ENCODE measurements around the gene AQP3. TPM values are rescaled to one million over a fixed set of nuclear protein-coding genes. Genes with fewer than 3 reads are reported as not detected.
A peak's percentile ranks its signal among the peaks of the same experiment; 100 is the strongest.

AQP3 gene
- total and polyA plus RNA-seq, 12 donors, result 1.9 to 37.2 (median 10.1) TPM

DNA sequence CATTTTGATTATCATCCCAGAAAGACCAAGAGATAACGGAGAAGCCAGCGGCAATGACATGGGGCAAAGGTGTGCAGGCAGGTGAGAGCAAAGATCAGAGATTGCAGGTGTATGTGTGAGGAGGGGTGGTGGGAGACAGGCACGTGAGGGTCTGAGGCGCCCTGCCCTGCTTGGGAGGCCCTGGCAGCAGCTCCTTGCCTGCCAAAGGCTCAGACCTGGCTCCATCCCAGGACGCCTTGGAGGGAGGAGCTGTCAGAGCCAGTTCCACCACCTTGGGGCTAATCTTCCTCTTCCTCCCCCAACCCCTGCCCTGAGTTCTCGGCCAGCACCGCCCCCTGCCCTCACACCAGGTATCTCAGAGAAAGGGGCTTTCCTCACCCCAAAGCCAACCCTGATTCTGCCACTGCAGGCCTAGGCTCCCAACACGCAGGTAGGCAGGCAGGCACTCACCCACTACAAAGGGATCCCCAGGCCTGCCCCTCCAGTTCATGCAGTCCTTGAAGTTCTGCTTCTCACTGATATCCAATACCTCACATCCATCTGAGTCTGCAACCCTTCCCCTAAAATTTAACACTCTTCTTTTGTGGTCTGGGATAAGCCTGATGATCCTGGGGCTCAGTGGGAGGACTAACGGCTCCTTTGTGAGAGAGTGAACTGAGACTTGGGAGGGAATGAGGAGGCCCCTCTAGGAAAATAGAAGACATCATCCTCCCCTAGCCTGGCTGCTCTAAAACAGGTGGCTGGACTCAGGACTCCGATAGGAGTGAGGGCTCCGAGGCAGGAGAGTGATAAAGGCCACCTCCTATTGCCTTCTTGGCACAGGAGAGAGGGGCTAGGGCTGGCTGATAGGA lies 1.8 kb downstream of the AQP3 start:
- intact Hi-C loops (cut with DNase I), result loop anchor here in 4 of 10 donors (5.0 kb wide), 3 partner anchors 33 to 68 kb away; no protein-coding TSS in a partner anchor
- Histone ChIP-seq H3K36me3 (peaks cover 0 to 12% (median 0%) of the 10 kb centered on the region in 9 donors), H3K4me1 (peaks cover 0 to 25% (median 19%) of the 10 kb centered on the region in 9 donors), H3K27ac (peak overlapping the region in 5 of 10 donors; percentile 49 to 80 (median 74)), H3K9me3 (no peaks in the 10 kb centered on the region), H3K27me3 (peaks cover 0 to 12% (median 0%) of the 10 kb centered on the region in 7 donors), H3K4me3 (peak overlapping the region in 6 of 10 donors; percentile 55 to 65 (median 61))
- DNase-seq (no peak), ATAC-seq (no peak)
- 90 to 96% methylated on average over 11 of the region's 11 CpGs for WGBS, 2 donors
- TF ChIP-seq, protein P1, sequence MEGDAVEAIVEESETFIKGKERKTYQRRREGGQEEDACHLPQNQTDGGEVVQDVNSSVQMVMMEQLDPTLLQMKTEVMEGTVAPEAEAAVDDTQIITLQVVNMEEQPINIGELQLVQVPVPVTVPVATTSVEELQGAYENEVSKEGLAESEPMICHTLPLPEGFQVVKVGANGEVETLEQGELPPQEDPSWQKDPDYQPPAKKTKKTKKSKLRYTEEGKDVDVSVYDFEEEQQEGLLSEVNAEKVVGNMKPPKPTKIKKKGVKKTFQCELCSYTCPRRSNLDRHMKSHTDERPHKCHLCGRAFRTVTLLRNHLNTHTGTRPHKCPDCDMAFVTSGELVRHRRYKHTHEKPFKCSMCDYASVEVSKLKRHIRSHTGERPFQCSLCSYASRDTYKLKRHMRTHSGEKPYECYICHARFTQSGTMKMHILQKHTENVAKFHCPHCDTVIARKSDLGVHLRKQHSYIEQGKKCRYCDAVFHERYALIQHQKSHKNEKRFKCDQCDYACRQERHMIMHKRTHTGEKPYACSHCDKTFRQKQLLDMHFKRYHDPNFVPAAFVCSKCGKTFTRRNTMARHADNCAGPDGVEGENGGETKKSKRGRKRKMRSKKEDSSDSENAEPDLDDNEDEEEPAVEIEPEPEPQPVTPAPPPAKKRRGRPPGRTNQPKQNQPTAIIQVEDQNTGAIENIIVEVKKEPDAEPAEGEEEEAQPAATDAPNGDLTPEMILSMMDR (IDR thresholded peaks at IDR 0.05), result no peak

DNA sequence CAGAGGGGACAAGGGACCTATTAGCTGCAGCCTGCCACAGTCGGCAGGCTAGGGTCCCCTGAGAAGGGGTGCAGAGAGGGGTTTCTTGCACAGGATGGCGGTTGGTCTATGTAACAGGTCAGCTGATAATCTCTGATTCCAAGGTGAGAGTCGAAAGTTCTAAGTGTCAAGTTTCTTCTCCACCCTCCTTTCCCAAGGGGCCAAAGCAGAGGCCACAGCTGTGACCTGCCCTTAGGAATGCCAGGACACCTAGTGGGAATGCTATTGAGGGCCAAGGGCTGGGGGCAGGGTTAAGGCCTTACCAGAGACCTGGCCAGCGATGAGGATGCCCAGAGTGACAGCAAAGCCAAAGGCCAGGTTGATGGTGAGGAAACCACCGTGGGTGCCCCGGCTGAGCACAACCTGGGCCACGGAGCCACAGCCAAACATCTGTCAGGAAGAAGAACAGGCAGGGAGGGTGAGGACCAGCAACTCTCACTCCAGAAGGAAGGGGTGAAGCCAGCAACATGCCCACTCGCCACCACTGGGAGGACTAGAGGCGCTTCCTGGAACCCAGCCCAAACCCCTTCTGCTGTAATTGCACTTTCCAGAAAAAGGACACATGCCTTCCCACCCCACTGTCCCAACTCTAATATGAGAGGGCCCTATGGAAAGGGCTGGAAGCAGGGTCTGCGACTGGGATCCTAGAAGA lies 3.8 kb downstream of the AQP3 start:
- Histone ChIP-seq H3K27ac (no peak overlapping the region), H3K9me3 (no peaks in the 10 kb centered on the region), H3K4me1 (peaks cover 5 to 40% (median 32%) of the 10 kb centered on the region in 9 donors), H3K4me3 (no peak overlapping the region), H3K36me3 (peaks cover 0 to 12% (median 0%) of the 10 kb centered on the region in 9 donors), H3K27me3 (peaks cover 0 to 12% (median 0%) of the 10 kb centered on the region in 7 donors)
- intact Hi-C loops (cut with DNase I), result no loop called here
- DNase-seq (no peak), ATAC-seq (no peak)
- TF ChIP-seq, protein P1 (IDR thresholded peaks at IDR 0.05), result no peak
- 82 to 84% methylated on average over 10 of the region's 10 CpGs for WGBS, 2 donors

DNA sequence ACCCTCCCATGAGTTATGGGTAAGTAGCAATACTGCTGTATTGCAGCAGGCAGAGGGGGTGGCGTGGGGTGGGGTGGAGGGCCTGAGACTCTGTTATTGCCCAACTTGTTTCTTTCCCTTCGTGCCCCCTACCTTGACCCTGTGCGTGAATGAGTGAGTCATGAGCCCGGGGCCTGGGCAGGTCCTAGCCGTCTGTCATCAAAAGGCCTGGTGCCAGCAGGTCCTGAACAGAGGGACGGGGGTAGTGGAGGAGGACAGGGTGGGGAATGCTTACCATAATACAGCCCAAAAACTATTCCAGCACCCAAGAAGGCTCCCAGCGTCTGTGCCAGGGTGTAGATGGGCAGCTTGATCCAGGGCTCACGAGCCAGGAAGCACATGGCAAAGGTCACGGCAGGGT lies 4.3 kb downstream of the AQP3 start:
- intact Hi-C loops (cut with DNase I), result no loop called here
- Histone ChIP-seq H3K9me3 (no peaks in the 10 kb centered on the region), H3K4me1 (peaks cover 5 to 40% (median 33%) of the 10 kb centered on the region in 9 donors), H3K36me3 (peaks cover 0 to 12% (median 0%) of the 10 kb centered on the region in 9 donors), H3K4me3 (no peak overlapping the region), H3K27ac (no peak overlapping the region), H3K27me3 (peaks cover 0 to 9% (median 0%) of the 10 kb centered on the region in 7 donors)
- ATAC-seq (no peak), DNase-seq (no peak)
- TF ChIP-seq, protein P1 (IDR thresholded peaks at IDR 0.05), result no peak
- 88 to 91% methylated on average over 9 of the region's 9 CpGs for WGBS, 2 donors

DNA sequence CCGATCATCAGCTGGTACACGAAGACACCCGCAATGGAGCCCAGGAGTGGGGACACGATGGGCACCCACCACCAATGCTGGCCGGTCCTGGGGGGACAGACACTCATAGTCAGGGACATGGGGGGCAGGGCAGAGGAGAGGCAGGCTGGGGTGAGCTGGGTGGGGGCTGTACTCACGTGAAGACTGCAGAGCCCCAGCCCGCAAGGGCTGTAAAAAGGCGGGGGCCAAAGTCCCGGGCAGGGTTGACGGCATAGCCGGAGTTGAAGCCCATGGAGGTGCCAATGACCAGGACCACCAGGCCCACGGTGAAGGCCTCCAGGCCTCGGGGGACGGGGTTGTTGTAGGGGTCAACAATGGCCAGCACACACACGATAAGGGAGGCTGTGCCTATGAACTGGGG lies 5.3 kb downstream of the AQP3 start:
- Histone ChIP-seq H3K27me3 (peaks cover 0 to 1% (median 0%) of the 10 kb centered on the region in 7 donors), H3K4me1 (peaks cover 0 to 40% (median 34%) of the 10 kb centered on the region in 9 donors), H3K9me3 (no peaks in the 10 kb centered on the region), H3K4me3 (no peak overlapping the region), H3K36me3 (peaks cover 0 to 12% (median 0%) of the 10 kb centered on the region in 9 donors), H3K27ac (no peak overlapping the region)
- TF ChIP-seq, protein P1 (IDR thresholded peaks at IDR 0.05), result no peak
- ATAC-seq, result no peak
- 93 to 95% methylated on average over 15 of the region's 15 CpGs for WGBS, 2 donors
- intact Hi-C loops (cut with DNase I), result no loop called here
- DNase-seq, result no peak

All from heart right ventricle (tissue), 16 donors.